H1 (cell line): ENCODE measurements around the gene CASD1. TPM values are rescaled to one million over a fixed set of nuclear protein-coding genes. Genes with fewer than 3 reads are reported as not detected.

Source experiments
- BACH1 ChIP-seq: IDR thresholded peaks from 2 replicates; pipeline ENCODE4 v1.6.1; 2012; ENCODE audit warnings: low read length, improper control_type of control experiment
- GABPA ChIP-seq: IDR thresholded peaks from 2 replicates; pipeline ENCODE4 v1.6.1; 2011; ENCODE audit warnings: mild to moderate bottlenecking, low read length, moderate library complexity, borderline replicate concordance; ENCODE audit not compliant: insufficient read depth
- JUND ChIP-seq: IDR thresholded peaks from 2 replicates; pipeline ENCODE4 v1.6.1; 2011; ENCODE audit warnings: mild to moderate bottlenecking, improper control_type of control experiment, low read length
- MAFK ChIP-seq: IDR thresholded peaks from 2 replicates; pipeline ENCODE4 v1.6.1; 2012; ENCODE audit warnings: low read depth, mild to moderate bottlenecking, improper control_type of control experiment, low read length
- polyA plus RNA-seq, 7 experiments: library from polyadenylated mRNA; depleted of rRNA in 3 of 7; stranded (reverse) in 5 of 7; unstranded in 2 of 7; fragments of >200 nt in 5 of 7; fragments of 200-250 nt in 2 of 7; gene quantifications; 1 replicate in 5 of 7; 2 replicates in 1 of 7; 4 replicates in 1 of 7; pipeline versions ENCODE4 v1.2.1 to v1.2.3, GENCODE V29; 2011 to 2013; ENCODE audit warnings: missing spikeins in 2 of 7, mixed read lengths in 2 of 7
- total RNA-seq: library from RNA; stranded (reverse); fragmentation: NEBNext Ultra II Directional; extraction: Animal tissue kit (Norgen Biotek cat#: 25700); gene quantifications from 2 replicates; pipeline ENCODE4 v1.2.1, GENCODE V29; 2021
- TF ChIP-seq, protein P1 (sequence below): fragments of 300-600 bp; sonication (generic); IDR thresholded peaks from 2 replicates; pipeline ENCODE4 v1.7.1; 2012; ENCODE audit warnings: low read length, moderate library complexity, mild to moderate bottlenecking, inconsistent platforms; ENCODE audit not compliant: insufficient replicate concordance
- TF ChIP-seq, protein P2 (sequence below), 3 experiments: IDR thresholded peaks; 1 replicate in 2 of 3; 2 replicates in 1 of 3; pipeline versions ENCODE4 v1.5.1 to v1.6.1; 2011; ENCODE audit warnings: low read length in 3 of 3, mild to moderate bottlenecking in 3 of 3, inconsistent platforms in 2 of 3, low read depth in 1 of 3, moderate library complexity in 1 of 3; ENCODE audit not compliant: insufficient read depth in 1 of 3; ENCODE audit errors: control extremely low read depth in 1 of 3

The CASD1 gene
- total and polyA plus RNA-seq, 2 of the 8 experiments (the other 6 are each of a cell fraction or from before 2014, with no cell fraction given) = 14.2 to 18.8 TPM

DNA sequence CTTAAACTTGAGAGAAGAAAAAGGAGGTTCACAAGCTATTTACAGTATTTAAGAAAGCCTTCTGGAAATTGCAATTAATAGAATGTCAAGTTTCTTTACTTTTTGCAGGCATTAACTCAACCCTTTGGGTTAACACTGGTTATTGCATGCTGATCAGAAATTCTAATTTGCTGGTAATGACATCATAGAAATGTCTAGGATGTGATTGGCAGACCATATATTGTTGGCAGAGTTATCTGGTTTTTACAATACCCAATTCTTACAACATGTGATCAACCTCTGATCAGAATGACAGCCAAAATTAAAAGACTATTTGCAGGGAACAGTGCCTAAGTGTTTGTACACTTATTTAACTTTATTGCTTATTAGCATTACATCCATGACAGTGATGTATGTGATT is 1.6 kb upstream of the CASD1 start (continued):
- TF ChIP-seq, protein P1, sequence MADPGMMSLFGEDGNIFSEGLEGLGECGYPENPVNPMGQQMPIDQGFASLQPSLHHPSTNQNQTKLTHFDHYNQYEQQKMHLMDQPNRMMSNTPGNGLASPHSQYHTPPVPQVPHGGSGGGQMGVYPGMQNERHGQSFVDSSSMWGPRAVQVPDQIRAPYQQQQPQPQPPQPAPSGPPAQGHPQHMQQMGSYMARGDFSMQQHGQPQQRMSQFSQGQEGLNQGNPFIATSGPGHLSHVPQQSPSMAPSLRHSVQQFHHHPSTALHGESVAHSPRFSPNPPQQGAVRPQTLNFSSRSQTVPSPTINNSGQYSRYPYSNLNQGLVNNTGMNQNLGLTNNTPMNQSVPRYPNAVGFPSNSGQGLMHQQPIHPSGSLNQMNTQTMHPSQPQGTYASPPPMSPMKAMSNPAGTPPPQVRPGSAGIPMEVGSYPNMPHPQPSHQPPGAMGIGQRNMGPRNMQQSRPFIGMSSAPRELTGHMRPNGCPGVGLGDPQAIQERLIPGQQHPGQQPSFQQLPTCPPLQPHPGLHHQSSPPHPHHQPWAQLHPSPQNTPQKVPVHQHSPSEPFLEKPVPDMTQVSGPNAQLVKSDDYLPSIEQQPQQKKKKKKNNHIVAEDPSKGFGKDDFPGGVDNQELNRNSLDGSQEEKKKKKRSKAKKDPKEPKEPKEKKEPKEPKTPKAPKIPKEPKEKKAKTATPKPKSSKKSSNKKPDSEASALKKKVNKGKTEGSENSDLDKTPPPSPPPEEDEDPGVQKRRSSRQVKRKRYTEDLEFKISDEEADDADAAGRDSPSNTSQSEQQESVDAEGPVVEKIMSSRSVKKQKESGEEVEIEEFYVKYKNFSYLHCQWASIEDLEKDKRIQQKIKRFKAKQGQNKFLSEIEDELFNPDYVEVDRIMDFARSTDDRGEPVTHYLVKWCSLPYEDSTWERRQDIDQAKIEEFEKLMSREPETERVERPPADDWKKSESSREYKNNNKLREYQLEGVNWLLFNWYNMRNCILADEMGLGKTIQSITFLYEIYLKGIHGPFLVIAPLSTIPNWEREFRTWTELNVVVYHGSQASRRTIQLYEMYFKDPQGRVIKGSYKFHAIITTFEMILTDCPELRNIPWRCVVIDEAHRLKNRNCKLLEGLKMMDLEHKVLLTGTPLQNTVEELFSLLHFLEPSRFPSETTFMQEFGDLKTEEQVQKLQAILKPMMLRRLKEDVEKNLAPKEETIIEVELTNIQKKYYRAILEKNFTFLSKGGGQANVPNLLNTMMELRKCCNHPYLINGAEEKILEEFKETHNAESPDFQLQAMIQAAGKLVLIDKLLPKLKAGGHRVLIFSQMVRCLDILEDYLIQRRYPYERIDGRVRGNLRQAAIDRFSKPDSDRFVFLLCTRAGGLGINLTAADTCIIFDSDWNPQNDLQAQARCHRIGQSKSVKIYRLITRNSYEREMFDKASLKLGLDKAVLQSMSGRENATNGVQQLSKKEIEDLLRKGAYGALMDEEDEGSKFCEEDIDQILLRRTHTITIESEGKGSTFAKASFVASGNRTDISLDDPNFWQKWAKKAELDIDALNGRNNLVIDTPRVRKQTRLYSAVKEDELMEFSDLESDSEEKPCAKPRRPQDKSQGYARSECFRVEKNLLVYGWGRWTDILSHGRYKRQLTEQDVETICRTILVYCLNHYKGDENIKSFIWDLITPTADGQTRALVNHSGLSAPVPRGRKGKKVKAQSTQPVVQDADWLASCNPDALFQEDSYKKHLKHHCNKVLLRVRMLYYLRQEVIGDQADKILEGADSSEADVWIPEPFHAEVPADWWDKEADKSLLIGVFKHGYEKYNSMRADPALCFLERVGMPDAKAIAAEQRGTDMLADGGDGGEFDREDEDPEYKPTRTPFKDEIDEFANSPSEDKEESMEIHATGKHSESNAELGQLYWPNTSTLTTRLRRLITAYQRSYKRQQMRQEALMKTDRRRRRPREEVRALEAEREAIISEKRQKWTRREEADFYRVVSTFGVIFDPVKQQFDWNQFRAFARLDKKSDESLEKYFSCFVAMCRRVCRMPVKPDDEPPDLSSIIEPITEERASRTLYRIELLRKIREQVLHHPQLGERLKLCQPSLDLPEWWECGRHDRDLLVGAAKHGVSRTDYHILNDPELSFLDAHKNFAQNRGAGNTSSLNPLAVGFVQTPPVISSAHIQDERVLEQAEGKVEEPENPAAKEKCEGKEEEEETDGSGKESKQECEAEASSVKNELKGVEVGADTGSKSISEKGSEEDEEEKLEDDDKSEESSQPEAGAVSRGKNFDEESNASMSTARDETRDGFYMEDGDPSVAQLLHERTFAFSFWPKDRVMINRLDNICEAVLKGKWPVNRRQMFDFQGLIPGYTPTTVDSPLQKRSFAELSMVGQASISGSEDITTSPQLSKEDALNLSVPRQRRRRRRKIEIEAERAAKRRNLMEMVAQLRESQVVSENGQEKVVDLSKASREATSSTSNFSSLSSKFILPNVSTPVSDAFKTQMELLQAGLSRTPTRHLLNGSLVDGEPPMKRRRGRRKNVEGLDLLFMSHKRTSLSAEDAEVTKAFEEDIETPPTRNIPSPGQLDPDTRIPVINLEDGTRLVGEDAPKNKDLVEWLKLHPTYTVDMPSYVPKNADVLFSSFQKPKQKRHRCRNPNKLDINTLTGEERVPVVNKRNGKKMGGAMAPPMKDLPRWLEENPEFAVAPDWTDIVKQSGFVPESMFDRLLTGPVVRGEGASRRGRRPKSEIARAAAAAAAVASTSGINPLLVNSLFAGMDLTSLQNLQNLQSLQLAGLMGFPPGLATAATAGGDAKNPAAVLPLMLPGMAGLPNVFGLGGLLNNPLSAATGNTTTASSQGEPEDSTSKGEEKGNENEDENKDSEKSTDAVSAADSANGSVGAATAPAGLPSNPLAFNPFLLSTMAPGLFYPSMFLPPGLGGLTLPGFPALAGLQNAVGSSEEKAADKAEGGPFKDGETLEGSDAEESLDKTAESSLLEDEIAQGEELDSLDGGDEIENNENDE = no peak
- TF ChIP-seq GABPA (no peak), JUND (no peak), MAFK (no peak), BACH1 (no peak)
- TF ChIP-seq, protein P2, sequence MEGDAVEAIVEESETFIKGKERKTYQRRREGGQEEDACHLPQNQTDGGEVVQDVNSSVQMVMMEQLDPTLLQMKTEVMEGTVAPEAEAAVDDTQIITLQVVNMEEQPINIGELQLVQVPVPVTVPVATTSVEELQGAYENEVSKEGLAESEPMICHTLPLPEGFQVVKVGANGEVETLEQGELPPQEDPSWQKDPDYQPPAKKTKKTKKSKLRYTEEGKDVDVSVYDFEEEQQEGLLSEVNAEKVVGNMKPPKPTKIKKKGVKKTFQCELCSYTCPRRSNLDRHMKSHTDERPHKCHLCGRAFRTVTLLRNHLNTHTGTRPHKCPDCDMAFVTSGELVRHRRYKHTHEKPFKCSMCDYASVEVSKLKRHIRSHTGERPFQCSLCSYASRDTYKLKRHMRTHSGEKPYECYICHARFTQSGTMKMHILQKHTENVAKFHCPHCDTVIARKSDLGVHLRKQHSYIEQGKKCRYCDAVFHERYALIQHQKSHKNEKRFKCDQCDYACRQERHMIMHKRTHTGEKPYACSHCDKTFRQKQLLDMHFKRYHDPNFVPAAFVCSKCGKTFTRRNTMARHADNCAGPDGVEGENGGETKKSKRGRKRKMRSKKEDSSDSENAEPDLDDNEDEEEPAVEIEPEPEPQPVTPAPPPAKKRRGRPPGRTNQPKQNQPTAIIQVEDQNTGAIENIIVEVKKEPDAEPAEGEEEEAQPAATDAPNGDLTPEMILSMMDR (IDR thresholded peaks at IDR 0.05; ENCODE audit: control extremely low read depth in 1 of 3, insufficient read depth in 1 of 3, low read depth in 1 of 3, low read length in 3 of 3) = no peak
